ENCODE measurements around the gene NKAIN2.

DNA sequence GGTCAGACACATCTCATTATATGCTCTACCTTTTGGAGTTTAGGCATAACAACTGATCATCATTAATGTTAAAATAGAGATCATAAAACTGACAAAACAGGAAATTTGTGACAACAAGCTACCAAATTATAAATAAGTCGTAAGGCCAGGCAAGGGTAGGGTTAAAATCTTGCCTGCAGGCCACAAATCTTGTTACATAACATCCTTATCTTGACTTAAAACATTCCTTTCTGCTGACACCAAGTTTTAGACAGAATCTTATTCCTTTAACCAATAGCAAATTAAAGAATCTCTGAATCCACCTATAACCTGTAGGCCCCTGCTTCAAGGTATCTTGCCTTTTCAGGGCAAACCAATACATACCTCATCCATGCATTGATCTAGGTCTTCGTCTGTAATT lies 32.5 kb upstream of the NKAIN2 start:
- no peak for TF ChIP-seq POLR2AphosphoS5 (IDR thresholded peaks at IDR 0.05)
- no peak for TF ChIP-seq CTCF (IDR thresholded peaks at IDR 0.05)
- TF ChIP-seq POLR2A (IDR thresholded peaks at IDR 0.05) = no peak

Measured in breast epithelium (tissue), 3 donors.